ENCODE data around the gene RFX2. TPM values are rescaled to one million over a fixed set of nuclear protein-coding genes. Genes with fewer than 3 reads are reported as not detected.
A peak's percentile ranks its signal among the peaks of the same experiment; 100 is the strongest.

The RFX2 gene
- total RNA-seq, 2 experiments from 2014 or later: 8.6 to 8.9 TPM

DNA sequence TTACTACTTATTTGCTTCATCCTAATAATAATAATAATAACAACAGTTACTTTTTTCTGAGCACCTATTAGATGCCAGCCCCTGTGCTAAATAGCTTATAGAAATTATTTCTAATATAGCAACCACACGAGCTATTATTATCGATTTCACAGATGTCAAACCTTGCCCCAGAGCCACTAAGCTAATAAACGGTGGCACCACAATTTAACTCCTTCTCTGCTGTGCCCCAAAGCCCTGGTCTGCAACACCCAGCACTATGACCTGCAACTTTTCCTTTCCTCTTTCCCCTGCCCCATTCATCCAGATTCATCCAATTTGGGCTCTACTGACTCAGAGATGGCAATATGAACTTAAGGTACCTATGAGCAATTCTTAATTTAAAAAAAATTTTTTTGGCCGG, 6.4 kb downstream of the RFX2 start:
- Mint-ChIP-seq H3K36me3 (ENCODE audit: low read depth) (peaks cover 6% of the 10 kb centered on the region), H3K4me1 (peaks cover 18% of the 10 kb centered on the region), H3K4me3 (no peak overlapping the region), H3K27me3 (peaks cover 6% of the 10 kb centered on the region), H3K27ac (no peak overlapping the region), H3K9me3 (ENCODE audit: low read depth) (peaks cover 5% of the 10 kb centered on the region)
- intact Hi-C loops (cut with DNase I, micrococcal nuclease): no loop called here
- CTCF ChIA-PET: no interaction called here
- POLR2A ChIA-PET: no interaction called here
- no peak for DNase-seq
- ATAC-seq: no peak

DNA sequence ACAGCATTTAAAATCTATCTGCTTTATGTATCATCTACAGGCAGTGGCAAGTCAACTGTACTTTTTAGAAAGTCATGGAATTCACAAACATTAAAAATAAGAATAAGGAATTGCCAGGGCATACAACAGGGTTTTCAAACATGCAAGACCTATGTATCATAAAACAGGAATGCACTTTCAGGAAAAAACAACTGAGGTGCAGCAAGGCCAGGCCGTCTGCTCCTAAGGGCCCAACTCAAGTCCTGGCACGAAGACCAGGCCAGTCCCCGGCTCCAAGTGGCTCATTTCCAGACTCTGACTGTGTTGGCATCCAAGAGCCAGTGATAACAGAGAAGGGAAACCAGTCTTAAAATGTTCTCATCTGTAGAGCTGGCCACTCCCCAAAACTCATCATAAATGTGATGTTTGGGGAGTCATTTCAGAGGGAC, 7.1 kb downstream of the RFX2 start:
- peaks cover 11% of the 10 kb centered on the region for H3K4me1 Mint-ChIP-seq
- ChIA-PET CTCF (interaction anchor here (0.6 kb wide), 1 partner anchor 1766 kb away, joined by 3 read pairs; no protein-coding TSS in a partner anchor), POLR2A (no interaction called here)
- intact Hi-C loops (cut with DNase I, micrococcal nuclease): no loop called here
- ATAC-seq (no peak), DNase-seq (no peak)
- no peak overlapping the region for H3K4me3 Mint-ChIP-seq
- peaks cover 3% of the 10 kb centered on the region for H3K27me3 Mint-ChIP-seq
- H3K9me3 Mint-ChIP-seq (ENCODE audit: low read depth): peaks cover 5% of the 10 kb centered on the region
- no peak overlapping the region for H3K27ac Mint-ChIP-seq
- H3K36me3 Mint-ChIP-seq (ENCODE audit: low read depth): peaks cover 4% of the 10 kb centered on the region

DNA sequence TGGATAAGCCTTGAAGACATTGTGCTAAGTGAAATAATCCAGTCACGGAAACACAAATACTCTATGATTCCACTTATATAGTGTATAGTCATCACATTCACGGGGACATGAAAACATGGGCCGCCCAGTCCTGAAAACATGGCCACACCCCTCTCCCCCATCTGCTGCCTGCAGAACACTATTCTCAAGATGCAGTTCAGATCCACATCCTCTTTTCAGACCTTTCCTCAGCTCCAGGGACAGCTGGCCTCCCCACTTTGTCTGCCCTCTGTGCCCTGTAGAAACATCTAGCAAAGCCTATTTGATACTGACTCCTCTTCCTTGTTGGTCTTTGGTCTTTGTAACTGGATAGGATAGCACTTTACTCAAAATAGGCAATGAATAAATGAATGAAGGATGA, 8.3 kb downstream of the RFX2 start:
- peaks cover 7% of the 10 kb centered on the region for H3K4me1 Mint-ChIP-seq
- H3K9me3 Mint-ChIP-seq (ENCODE audit: low read depth): peaks cover 5% of the 10 kb centered on the region
- peaks cover 4% of the 10 kb centered on the region for H3K36me3 Mint-ChIP-seq (ENCODE audit: low read depth)
- intact Hi-C loops (cut with DNase I, micrococcal nuclease): no loop called here
- DNase-seq (no peak), ATAC-seq (no peak)
- no peak overlapping the region for H3K27ac Mint-ChIP-seq
- no peak overlapping the region for H3K4me3 Mint-ChIP-seq
- H3K27me3 Mint-ChIP-seq: no peaks in the 10 kb centered on the region
- POLR2A ChIA-PET: no interaction called here
- CTCF ChIA-PET: no interaction called here

DNA sequence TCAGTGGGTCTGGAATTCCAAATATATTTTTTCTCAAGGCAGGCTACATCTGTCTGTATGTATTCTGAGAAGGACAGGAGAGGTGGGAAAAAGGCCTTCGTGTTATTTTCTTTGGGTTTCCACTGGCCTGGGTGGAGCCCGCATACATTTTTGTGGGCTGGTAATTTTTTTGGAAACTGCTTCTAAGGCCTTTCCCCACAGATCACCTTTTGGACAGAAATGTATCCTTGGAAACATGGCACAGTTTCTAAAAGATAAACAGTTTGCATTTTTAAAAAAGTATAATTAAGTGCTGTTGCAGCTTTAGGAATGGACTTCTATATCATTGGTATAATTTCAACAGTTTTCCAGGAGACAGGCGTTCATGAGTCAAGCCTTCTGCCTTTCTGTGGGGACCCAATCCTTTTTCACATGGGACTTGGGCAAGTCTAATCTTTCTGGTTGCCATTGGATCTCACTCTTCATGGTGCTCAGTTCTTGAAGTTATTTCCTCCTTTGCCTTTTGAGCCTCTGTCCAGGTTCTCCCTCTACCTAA, 8.9 kb downstream of the RFX2 start:
- ChIA-PET CTCF (interaction anchor here (0.9 kb wide), 1 partner anchor 51 kb away, joined by 3 read pairs; no protein-coding TSS in a partner anchor), POLR2A (no interaction called here)
- peaks cover 4% of the 10 kb centered on the region for H3K36me3 Mint-ChIP-seq (ENCODE audit: low read depth)
- H3K27ac Mint-ChIP-seq: no peak overlapping the region
- intact Hi-C loops (cut with DNase I, micrococcal nuclease): no loop called here
- no peak overlapping the region for H3K4me3 Mint-ChIP-seq
- no peaks in the 10 kb centered on the region for H3K27me3 Mint-ChIP-seq
- H3K4me1 Mint-ChIP-seq: peaks cover 7% of the 10 kb centered on the region
- DNase-seq (no peak), ATAC-seq (no peak)
- peaks cover 5% of the 10 kb centered on the region for H3K9me3 Mint-ChIP-seq (ENCODE audit: low read depth)

DNA sequence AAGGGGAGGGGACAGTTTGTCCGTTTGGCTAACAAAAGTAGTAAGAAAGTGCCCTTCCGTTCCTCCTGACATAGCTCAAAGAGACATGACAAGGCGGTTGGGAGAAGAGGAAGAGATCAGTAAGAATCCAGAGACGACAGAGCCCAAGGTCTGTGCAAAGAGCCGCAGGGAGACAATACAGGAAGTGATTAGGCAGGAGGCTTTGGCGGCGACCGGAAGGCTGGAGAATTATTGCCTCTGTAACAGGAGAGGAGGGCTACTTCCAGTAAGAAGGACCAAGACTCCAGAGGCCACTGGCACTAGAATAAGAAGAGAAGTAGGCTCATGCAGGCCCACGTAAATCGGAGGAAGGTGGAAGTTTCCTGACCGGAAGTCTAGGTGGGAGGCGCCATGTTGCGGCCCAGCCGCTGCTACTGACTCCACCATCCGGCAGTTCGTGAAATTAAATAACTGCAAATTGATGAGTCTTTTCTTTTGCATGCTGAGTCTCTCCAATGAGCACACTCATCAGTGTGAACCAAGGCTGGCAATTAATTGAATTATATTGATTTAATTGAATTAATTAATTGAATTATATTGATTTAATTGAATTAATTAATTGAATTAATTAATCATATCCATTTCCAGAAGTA, 9.9 kb downstream of the RFX2 start:
- peaks cover 4% of the 10 kb centered on the region for H3K36me3 Mint-ChIP-seq (ENCODE audit: low read depth)
- H3K4me3 Mint-ChIP-seq: peak overlapping the region; percentile 37
- intact Hi-C loops (cut with DNase I, micrococcal nuclease): no loop called here
- peak; percentile 53 for DNase-seq
- H3K27me3 Mint-ChIP-seq: no peaks in the 10 kb centered on the region
- H3K4me1 Mint-ChIP-seq: peaks cover 7% of the 10 kb centered on the region
- ATAC-seq: peak; percentile 55
- ChIA-PET POLR2A (no interaction called here), CTCF (interaction anchor here (0.9 to 1.2 kb wide), 4 partner anchors 26 to 50 kb away, joined by 3 to 5 read pairs (median 3); no protein-coding TSS in a partner anchor)
- H3K9me3 Mint-ChIP-seq (ENCODE audit: low read depth): peaks cover 5% of the 10 kb centered on the region
- peak overlapping the region; percentile 74 for H3K27ac Mint-ChIP-seq

DNA sequence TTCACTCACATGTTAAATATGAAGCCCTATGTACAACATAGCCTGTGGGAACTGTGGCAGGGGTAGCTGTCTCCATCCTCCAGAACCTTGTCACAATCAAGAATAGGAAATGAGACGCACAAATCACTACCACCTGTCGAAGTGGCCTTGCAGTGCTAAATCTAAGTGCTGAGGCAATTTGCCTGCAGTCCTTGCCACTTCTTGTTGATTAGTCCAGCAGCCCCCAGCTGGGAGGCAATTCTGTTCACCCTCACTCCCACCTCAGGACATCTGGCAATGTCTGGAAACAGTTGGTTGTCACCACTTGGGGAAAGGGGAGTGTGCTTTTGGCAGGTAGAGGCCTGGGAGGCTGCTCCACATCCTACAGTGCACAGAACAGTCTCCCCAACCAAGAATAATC, 10.7 kb downstream of the RFX2 start:
- intact Hi-C loops (cut with DNase I, micrococcal nuclease): no loop called here
- ChIA-PET CTCF (interaction anchor here (0.6 to 1.2 kb wide), 5 partner anchors 26 to 966 kb away, joined by 3 to 5 read pairs (median 3); no protein-coding TSS in a partner anchor), POLR2A (no interaction called here)
- Mint-ChIP-seq H3K36me3 (ENCODE audit: low read depth) (peaks cover 4% of the 10 kb centered on the region), H3K4me3 (no peak overlapping the region), H3K4me1 (peaks cover 7% of the 10 kb centered on the region), H3K27ac (peak overlapping the region; percentile 74), H3K9me3 (ENCODE audit: low read depth) (peaks cover 5% of the 10 kb centered on the region), H3K27me3 (no peaks in the 10 kb centered on the region)
- ATAC-seq (no peak), DNase-seq (no peak)

DNA sequence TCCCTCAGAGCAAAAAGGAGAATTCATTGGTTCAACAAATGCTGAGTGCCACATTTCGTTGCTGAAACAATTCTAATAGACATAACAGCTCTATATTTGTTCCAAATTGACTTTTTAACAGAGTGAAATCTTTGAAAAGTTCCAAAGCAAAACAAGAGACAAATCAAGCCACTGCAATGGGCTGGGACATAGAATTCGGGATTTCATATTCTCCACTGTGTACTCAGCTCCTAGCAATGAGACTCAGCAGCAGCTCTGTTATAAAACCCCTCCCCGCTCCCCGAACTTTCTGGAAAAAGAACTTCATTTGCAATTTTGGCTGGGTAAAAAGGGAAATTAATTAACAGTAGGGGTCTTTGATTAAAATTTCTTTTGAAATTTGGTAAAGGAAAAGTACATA, 11.3 kb downstream of the RFX2 start:
- peaks cover 4% of the 10 kb centered on the region for H3K36me3 Mint-ChIP-seq (ENCODE audit: low read depth)
- H3K4me3 Mint-ChIP-seq: no peak overlapping the region
- H3K27ac Mint-ChIP-seq: no peak overlapping the region
- peaks cover 5% of the 10 kb centered on the region for H3K9me3 Mint-ChIP-seq (ENCODE audit: low read depth)
- intact Hi-C loops (cut with DNase I, micrococcal nuclease): no loop called here
- POLR2A ChIA-PET: no interaction called here
- ATAC-seq (no peak), DNase-seq (no peak)
- CTCF ChIA-PET: interaction anchor here (0.6 to 1.1 kb wide), 3 partner anchors 29 to 674 kb away, joined by 3 to 4 read pairs (median 3); partner anchors contain the start of gene VAV1
- no peaks in the 10 kb centered on the region for H3K27me3 Mint-ChIP-seq
- H3K4me1 Mint-ChIP-seq: peaks cover 7% of the 10 kb centered on the region

DNA sequence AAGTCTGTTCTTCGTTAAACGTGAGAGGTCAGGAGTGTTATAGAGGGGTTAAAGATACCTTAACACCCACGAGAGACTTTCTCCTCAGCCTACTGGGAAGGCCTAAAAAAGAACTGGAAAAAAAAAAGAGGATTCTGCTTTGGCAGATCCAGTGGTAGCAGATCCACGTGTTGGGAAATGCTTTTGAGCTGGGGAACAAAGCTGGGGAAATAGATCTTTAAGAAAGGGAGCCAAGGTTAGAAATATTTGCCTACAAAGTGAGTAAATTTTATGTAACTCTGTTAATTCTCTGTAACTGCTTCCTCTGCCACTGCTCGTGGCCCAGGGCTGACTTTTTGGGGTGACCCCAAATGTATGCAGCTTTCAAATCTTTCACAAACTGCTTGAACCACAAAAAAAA, 11.7 kb downstream of the RFX2 start:
- Mint-ChIP-seq H3K9me3 (ENCODE audit: low read depth) (peaks cover 5% of the 10 kb centered on the region), H3K4me1 (peaks cover 7% of the 10 kb centered on the region), H3K36me3 (ENCODE audit: low read depth) (peaks cover 4% of the 10 kb centered on the region), H3K27me3 (no peaks in the 10 kb centered on the region), H3K27ac (no peak overlapping the region), H3K4me3 (no peak overlapping the region)
- intact Hi-C loops (cut with DNase I, micrococcal nuclease): no loop called here
- DNase-seq: no peak
- ATAC-seq: no peak
- ChIA-PET CTCF (no interaction called here), POLR2A (no interaction called here)

DNA sequence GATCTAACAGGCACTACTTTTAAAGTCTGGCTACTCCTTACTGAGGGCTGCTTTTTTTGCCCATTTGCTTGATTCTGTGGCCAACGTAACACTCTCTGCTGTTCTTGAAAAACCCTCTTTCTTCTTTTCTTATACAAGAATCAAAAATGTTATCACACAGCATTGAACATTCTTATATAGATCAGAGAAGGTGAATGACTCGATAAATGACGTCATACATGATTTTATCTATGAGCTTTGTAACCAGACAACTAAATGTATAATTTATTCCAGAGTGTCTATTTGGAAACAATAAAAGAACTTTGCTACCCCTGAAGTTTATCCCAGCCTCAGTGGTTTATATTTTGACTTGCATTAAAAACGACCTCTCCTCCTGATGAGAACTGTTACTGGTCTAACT, 12.4 kb downstream of the RFX2 start:
- Mint-ChIP-seq H3K4me1 (peaks cover 7% of the 10 kb centered on the region), H3K36me3 (ENCODE audit: low read depth) (peaks cover 4% of the 10 kb centered on the region), H3K27me3 (no peaks in the 10 kb centered on the region), H3K27ac (no peak overlapping the region), H3K9me3 (ENCODE audit: low read depth) (peaks cover 5% of the 10 kb centered on the region), H3K4me3 (no peak overlapping the region)
- ATAC-seq: no peak
- ChIA-PET CTCF (no interaction called here), POLR2A (no interaction called here)
- intact Hi-C loops (cut with DNase I, micrococcal nuclease): no loop called here
- DNase-seq: no peak

DNA sequence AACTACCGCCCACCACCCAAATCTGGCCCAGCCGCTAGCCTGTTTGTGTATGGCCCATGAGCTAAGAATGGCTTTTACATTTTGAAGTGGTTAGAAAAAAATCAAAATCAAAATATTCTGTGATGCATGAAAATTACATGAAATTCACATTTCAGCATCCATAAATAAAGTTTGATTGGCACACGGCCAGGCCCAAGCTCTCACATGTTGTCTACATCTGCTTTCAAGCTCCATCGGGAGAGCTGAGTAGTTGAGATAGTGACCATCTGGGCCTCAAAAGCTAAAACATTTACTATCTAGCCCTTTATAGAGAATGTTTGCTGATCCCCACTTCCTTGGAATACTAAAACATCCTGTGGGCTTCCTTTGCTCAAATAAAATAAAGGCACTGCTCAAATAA, 14.5 kb downstream of the RFX2 start:
- Mint-ChIP-seq H3K36me3 (ENCODE audit: low read depth) (peaks cover 4% of the 10 kb centered on the region), H3K27me3 (no peaks in the 10 kb centered on the region), H3K4me1 (peaks cover 7% of the 10 kb centered on the region), H3K9me3 (ENCODE audit: low read depth) (peaks cover 5% of the 10 kb centered on the region), H3K27ac (no peak overlapping the region), H3K4me3 (no peak overlapping the region)
- ChIA-PET CTCF (interaction anchor here (0.7 to 2.9 kb wide), 2 partner anchors 30 to 79 kb away, joined by 3 to 6 read pairs; no protein-coding TSS in a partner anchor), POLR2A (no interaction called here)
- ATAC-seq (no peak), DNase-seq (no peak)
- intact Hi-C loops (cut with DNase I, micrococcal nuclease): no loop called here

DNA sequence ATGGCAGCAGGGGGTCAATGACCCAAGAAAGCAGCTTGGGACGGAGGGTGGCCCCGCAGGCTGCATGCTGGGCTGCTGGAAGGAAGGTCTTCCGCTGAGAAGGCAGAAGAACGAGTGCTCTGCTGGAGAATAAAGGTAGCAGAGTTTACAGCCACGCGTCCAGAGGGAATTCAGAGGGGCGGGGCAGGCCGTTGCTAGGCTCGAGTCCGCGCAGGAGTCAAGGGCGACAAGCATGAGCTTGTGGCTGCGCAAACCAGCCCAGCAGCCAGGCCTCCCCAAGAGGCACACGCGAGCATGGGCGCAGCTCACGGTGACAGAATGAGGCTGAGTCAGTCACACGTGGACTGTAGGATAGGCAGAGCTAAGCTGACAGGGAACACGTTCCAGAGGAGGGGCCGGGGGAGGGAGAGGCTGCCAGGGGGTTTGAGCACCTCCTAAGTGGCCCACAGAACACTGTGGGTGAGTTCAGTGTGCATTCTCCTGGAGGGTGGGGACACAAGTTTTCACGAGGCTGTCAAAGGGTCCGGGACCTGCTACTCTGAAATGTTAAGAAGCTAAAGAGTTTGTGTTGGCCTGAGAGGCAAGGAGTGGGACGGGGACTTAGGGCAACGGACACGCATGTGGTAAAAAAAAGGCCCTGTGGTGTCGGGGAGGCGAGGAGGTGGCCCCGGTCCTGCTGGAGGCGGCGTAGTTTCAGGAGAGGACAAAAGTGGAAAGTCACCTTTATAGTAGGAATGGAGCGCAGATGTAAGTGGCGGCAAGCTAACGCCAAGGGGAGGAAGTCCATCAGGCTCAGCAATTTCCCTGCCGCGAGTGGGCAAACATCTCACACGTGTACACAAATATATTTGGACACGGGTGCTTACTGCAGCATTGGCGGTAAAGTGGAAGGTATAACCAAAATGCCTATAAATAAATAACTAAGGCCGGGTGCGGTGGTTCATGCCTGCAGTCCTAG, 17.7 kb downstream of the RFX2 start:
- Mint-ChIP-seq H3K4me3 (no peak overlapping the region), H3K4me1 (peaks cover 4% of the 10 kb centered on the region), H3K36me3 (ENCODE audit: low read depth) (no peaks in the 10 kb centered on the region), H3K27ac (no peak overlapping the region), H3K27me3 (no peaks in the 10 kb centered on the region), H3K9me3 (ENCODE audit: low read depth) (no peaks in the 10 kb centered on the region)
- intact Hi-C loops (cut with DNase I, micrococcal nuclease): no loop called here
- ATAC-seq (no peak), DNase-seq (peak; percentile 16)
- ChIA-PET POLR2A (no interaction called here), CTCF (interaction anchor here (0.5 to 1.0 kb wide), 5 partner anchors 16 to 172 kb away, joined by 3 to 6 read pairs (median 3); no protein-coding TSS in a partner anchor)

Measured in activated CD4-positive, alpha-beta T cell treated with anti-CD3 and anti-CD28 coated beads for 36 hours (primary cell).